GM18508 (cell line): ENCODE measurements around the gene DYNC1H1.
"Not testable (repeated sequence)": the region's sequence is repeated elsewhere in the genome, so short reads cannot be mapped to it uniquely, and the experiment has no call there.

ENCODE experiments used
- ATAC-seq: cut with Tn5 transposase; IDR thresholded peaks from one replicate; pipeline ENCODE4 v1.9.1; 2021; ENCODE audit warnings: moderate number of reproducible peaks; ENCODE audit not compliant: insufficient read depth, unreplicated experiment

The DYNC1H1 gene

GRCh38 chr14:101962503-101962874 is 1.9 kb upstream of the DYNC1H1 start:
- ATAC-seq: no peak

- no peak for ATAC-seq
Measured at GRCh38 chr14:101963052-101963451, 1.3 kb upstream of the DYNC1H1 start.

- ATAC-seq: no peak
Measured at GRCh38 chr14:101963656-101964296, 597 bp upstream of the DYNC1H1 start.

GRCh38 chr14:101965181-101965544 is 790 bp downstream of the DYNC1H1 start:
- ATAC-seq: no peak

- no peak for ATAC-seq
Measured at GRCh38 chr14:101965770-101966722, 1.7 kb downstream of the DYNC1H1 start.

GRCh38 chr14:101966742-101967141 is 2.4 kb downstream of the DYNC1H1 start:
- no peak for ATAC-seq

- no peak for ATAC-seq
Measured at GRCh38 chr14:101968186-101968585, 3.8 kb downstream of the DYNC1H1 start.

- ATAC-seq: no peak
Measured at GRCh38 chr14:101969481-101969880, 5.1 kb downstream of the DYNC1H1 start.

GRCh38 chr14:101970830-101971400 is 6.5 kb downstream of the DYNC1H1 start:
- ATAC-seq: no peak

- not testable (repeated sequence) for ATAC-seq
Measured at GRCh38 chr14:101971458-101971857, 7.1 kb downstream of the DYNC1H1 start.

GRCh38 chr14:101972126-101972866 is 7.9 kb downstream of the DYNC1H1 start:
- ATAC-seq: no peak

GRCh38 chr14:101973356-101973755 is 9.0 kb downstream of the DYNC1H1 start:
- no peak for ATAC-seq

GRCh38 chr14:101975231-101975630 is 10.9 kb downstream of the DYNC1H1 start:
- ATAC-seq: no peak

GRCh38 chr14:101977311-101978071 is 13.1 kb downstream of the DYNC1H1 start:
- ATAC-seq: no peak

- no peak for ATAC-seq
Measured at GRCh38 chr14:101979666-101980065, 15.3 kb downstream of the DYNC1H1 start.

- ATAC-seq: no peak
Measured at GRCh38 chr14:101980251-101980650, 15.9 kb downstream of the DYNC1H1 start.

GRCh38 chr14:101980700-101981099 is 16.3 kb downstream of the DYNC1H1 start:
- no peak for ATAC-seq

GRCh38 chr14:101982621-101983020 is 18.2 kb downstream of the DYNC1H1 start:
- ATAC-seq: no peak

GRCh38 chr14:101984831-101985230 is 20.5 kb downstream of the DYNC1H1 start:
- ATAC-seq: not testable (repeated sequence)

- ATAC-seq: no peak
Measured at GRCh38 chr14:101985957-101986356, 21.6 kb downstream of the DYNC1H1 start.
